A673 (cell line): ENCODE data around the gene PPBP.

ENCODE experiments used
- EZH2 ChIP-seq: fragments of 200-600 bp; sonication (generic); IDR thresholded peaks from 2 replicates; pipeline ENCODE4 v1.6.1; 2017; ENCODE audit warnings: borderline replicate concordance, low read depth, mild to moderate bottlenecking, mixed read lengths, antibody characterized with exemption, low read length; ENCODE audit not compliant: poor library complexity, severe bottlenecking
- TF ChIP-seq, protein P1 (sequence below): fragments of 300-800, 200-600 bp; sonication (generic); conservative IDR thresholded peaks from 2 replicates; pipeline ENCODE4 v1.5.1; 2017; ENCODE audit warnings: low read depth, mild to moderate bottlenecking, antibody characterized with exemption, low read length, moderate library complexity, mixed read lengths

DNA sequence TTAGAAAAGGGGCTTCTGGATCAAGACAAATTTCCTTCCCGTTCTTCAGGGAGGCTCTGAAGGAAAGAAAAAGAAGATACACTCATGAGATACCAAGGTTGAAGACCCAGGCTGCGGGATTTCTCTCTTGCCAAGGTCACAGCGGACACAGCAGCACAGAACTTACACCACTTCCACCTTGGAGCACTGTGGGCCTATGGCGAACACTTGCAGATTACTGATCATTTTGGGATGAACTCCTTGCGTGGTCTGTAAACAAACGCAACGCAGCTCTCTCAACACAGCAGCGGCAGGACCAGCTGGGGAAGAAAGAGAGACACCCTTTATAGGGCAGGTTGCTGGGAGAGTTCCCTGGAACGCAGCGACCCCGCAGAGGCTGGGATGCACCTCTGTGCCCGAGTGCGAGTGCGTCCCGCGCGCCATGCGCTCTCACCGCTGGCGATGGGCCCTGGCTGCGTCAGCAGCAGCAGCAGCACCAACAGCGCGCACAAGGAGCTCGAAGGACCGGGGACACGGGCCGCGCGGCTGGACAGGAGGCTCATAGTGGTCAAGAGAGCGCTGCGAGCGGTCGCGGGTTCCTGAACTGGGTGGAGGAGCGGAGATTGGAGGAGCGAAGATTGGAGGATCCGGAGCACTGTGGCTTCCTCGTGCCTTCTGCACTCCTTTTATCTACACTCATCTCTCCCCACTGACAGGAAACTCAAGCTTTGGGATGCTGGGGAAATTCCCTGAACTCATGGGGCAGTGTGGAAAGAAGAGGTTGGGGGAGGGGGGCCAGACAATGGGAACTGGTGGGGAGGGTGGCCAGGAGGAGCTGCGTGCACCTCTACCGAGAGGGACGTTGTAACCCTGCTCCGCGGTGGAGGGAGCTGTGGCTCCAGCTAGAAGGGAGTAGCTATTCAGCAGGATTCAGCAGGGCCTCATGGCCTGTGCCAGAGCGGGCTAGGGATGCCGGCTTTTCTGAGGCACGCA lies 10.3 kb upstream of the PPBP start, which contains the start of gene CXCL5:
- TF ChIP-seq, protein P1, sequence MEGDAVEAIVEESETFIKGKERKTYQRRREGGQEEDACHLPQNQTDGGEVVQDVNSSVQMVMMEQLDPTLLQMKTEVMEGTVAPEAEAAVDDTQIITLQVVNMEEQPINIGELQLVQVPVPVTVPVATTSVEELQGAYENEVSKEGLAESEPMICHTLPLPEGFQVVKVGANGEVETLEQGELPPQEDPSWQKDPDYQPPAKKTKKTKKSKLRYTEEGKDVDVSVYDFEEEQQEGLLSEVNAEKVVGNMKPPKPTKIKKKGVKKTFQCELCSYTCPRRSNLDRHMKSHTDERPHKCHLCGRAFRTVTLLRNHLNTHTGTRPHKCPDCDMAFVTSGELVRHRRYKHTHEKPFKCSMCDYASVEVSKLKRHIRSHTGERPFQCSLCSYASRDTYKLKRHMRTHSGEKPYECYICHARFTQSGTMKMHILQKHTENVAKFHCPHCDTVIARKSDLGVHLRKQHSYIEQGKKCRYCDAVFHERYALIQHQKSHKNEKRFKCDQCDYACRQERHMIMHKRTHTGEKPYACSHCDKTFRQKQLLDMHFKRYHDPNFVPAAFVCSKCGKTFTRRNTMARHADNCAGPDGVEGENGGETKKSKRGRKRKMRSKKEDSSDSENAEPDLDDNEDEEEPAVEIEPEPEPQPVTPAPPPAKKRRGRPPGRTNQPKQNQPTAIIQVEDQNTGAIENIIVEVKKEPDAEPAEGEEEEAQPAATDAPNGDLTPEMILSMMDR: no peak
- no peak for TF ChIP-seq EZH2
